ENCODE measurements around the gene PCAT6. TPM values are rescaled to one million over a fixed set of nuclear protein-coding genes. Genes with fewer than 3 reads are reported as not detected.
"Not testable (repeated sequence)": the region's sequence is repeated elsewhere in the genome, so short reads cannot be mapped to it uniquely, and the experiment has no call there.

PCAT6 gene
- total RNA-seq, 1 donor from 2014 or later, result 0.67 TPM

- Mint-ChIP-seq H3K4me1 (no peaks in the 10 kb centered on the region), H3K4me3 (no peak overlapping the region)
These were observed 8.1 kb downstream of the PCAT6 start for GRCh38 chr1:202818819-202819218.

GRCh38 chr1:202821467-202821866 is 10.7 kb downstream of the PCAT6 start:
- ATAC-seq (ENCODE audit: low read depth), result no peak
- DNase-seq, result no peak
- Mint-ChIP-seq H3K27me3 (peaks cover 26% of the 10 kb centered on the region), H3K36me3 (ENCODE audit: low read depth) (no peaks in the 10 kb centered on the region), H3K9me3 (no peaks in the 10 kb centered on the region), H3K4me1 (no peaks in the 10 kb centered on the region), H3K4me3 (no peak overlapping the region), H3K27ac (no peak overlapping the region)
- no peak for TF ChIP-seq CTCF (IDR thresholded peaks at IDR 0.05)
- POLR2A ChIA-PET, result no interaction called here
- CTCF ChIA-PET, result no interaction called here
- intact Hi-C loops (cut with micrococcal nuclease), result no loop called here

More at GRCh38 chr1:202818819-202819218, 8.1 kb downstream of the PCAT6 start:
- ChIA-PET POLR2A (no interaction called here), CTCF (no interaction called here)
- Mint-ChIP-seq H3K9me3 (no peaks in the 10 kb centered on the region), H3K36me3 (ENCODE audit: low read depth) (no peaks in the 10 kb centered on the region), H3K27me3 (peaks cover 15% of the 10 kb centered on the region), H3K27ac (no peak overlapping the region)
- DNase-seq (no peak), ATAC-seq (ENCODE audit: low read depth) (no peak)
- intact Hi-C loops (cut with micrococcal nuclease), result no loop called here
- TF ChIP-seq CTCF (IDR thresholded peaks at IDR 0.05), result no peak

- ChIA-PET POLR2A (no interaction called here), CTCF (no interaction called here)
- Mint-ChIP-seq H3K4me1 (peaks cover 2% of the 10 kb centered on the region), H3K4me3 (no peak overlapping the region), H3K27ac (no peak overlapping the region), H3K36me3 (ENCODE audit: low read depth) (no peaks in the 10 kb centered on the region), H3K9me3 (no peaks in the 10 kb centered on the region), H3K27me3 (peaks cover 17% of the 10 kb centered on the region)
- no peak for TF ChIP-seq CTCF (IDR thresholded peaks at IDR 0.05)
- intact Hi-C loops (cut with micrococcal nuclease), result no loop called here
- ATAC-seq (ENCODE audit: low read depth) (no peak), DNase-seq (no peak)
These were observed 15.0 kb downstream of the PCAT6 start for GRCh38 chr1:202825748-202826147.

GRCh38 chr1:202829223-202829622 is 18.5 kb downstream of the PCAT6 start:
- H3K27ac Mint-ChIP-seq; H3K4me3 Mint-ChIP-seq; ATAC-seq (ENCODE audit: low read depth); POLR2A ChIA-PET; intact Hi-C loops (cut with micrococcal nuclease); H3K36me3 Mint-ChIP-seq (ENCODE audit: low read depth); DNase-seq; CTCF ChIA-PET; H3K9me3 Mint-ChIP-seq; H3K4me1 Mint-ChIP-seq: not testable (repeated sequence)
- peaks cover 12% of the 10 kb centered on the region for H3K27me3 Mint-ChIP-seq

GRCh38 chr1:202831906-202832305 is 21.2 kb downstream of the PCAT6 start:
- H3K4me3 Mint-ChIP-seq, result no peak overlapping the region

More at GRCh38 chr1:202831906-202832305, 21.2 kb downstream of the PCAT6 start:
- intact Hi-C loops (cut with micrococcal nuclease), result no loop called here
- ChIA-PET POLR2A (no interaction called here), CTCF (no interaction called here)
- Mint-ChIP-seq H3K4me1 (peaks cover 15% of the 10 kb centered on the region), H3K27me3 (no peaks in the 10 kb centered on the region), H3K36me3 (ENCODE audit: low read depth) (no peaks in the 10 kb centered on the region), H3K9me3 (no peaks in the 10 kb centered on the region), H3K27ac (no peak overlapping the region)
- no peak for ATAC-seq (ENCODE audit: low read depth)
- no peak for TF ChIP-seq CTCF (IDR thresholded peaks at IDR 0.05)
- DNase-seq, result no peak

Measured in activated B cell treated with CpG ODN at 0.5 μM for 24 hours (primary cell).